Transverse colon (tissue), 4 donors: ENCODE data around the gene KRTAP4-2. TPM values are rescaled to one million over a fixed set of nuclear protein-coding genes. Genes with fewer than 3 reads are reported as not detected.
"Not testable (repeated sequence)": the region's sequence is repeated elsewhere in the genome, so short reads cannot be mapped to it uniquely, and the experiment has no call there.

Experiments used
- DNase-seq: peaks from one replicate; pipeline ENCODE4 v3.0.0-alpha.2; 2019
- H3K27ac ChIP-seq, 4 donors: fragments of 200-600 bp; sonication (generic); 2 replicates each; pipeline ENCODE4 v1.5.1; 2016 to 2018; ENCODE audit warnings: inconsistent platforms in 4 of 4
- H3K27me3 ChIP-seq: fragments of 200-600 bp; sonication (generic); 2 replicates; pipeline ENCODE4 v1.5.1; 2017; ENCODE audit warnings: inconsistent platforms
- H3K36me3 ChIP-seq, 4 donors: fragments of 200-600 bp; sonication (generic); 2 replicates each; pipeline ENCODE4 v1.5.1; 2017 to 2019; ENCODE audit warnings: inconsistent platforms in 4 of 4
- H3K4me1 ChIP-seq, 4 donors: fragments of 200-600 bp; sonication (generic); 2 replicates each; pipeline ENCODE4 v1.5.1; 2017 to 2020; ENCODE audit warnings: inconsistent platforms in 4 of 4
- H3K4me3 ChIP-seq, 4 donors: fragments of 200-600 bp; sonication (generic); 1 replicate in 1 of 4; 2 replicates in 3 of 4; pipeline versions ENCODE4 v1.5.1 to v1.6.1; 2017 to 2019; ENCODE audit warnings: inconsistent platforms in 4 of 4
- H3K9me3 ChIP-seq, 2 donors: fragments of 200-600 bp; sonication (generic); 2 replicates each; pipeline ENCODE4 v1.5.1; 2017 to 2019; ENCODE audit warnings: inconsistent platforms in 2 of 2
- CTCF ChIP-seq, 5 experiments: fragments of 200-600 bp in 3 of 5; fragments of 450-650 bp in 2 of 5; sonication (generic) in 3 of 5; IDR thresholded peaks; 1 replicate in 2 of 5; 2 replicates in 3 of 5; pipeline ENCODE4 v1.5.1; 2016 to 2017; ENCODE audit warnings: antibody characterized with exemption in 5 of 5, inconsistent platforms in 3 of 5, mild to moderate bottlenecking in 2 of 5, moderate library complexity in 1 of 5
- EP300 ChIP-seq: sonication (generic); formaldehyde crosslinking; IDR thresholded peaks from one replicate; pipeline ENCODE4 v1.6.1; 2017; ENCODE audit warnings: antibody characterized with exemption, low read depth
- POLR2A ChIP-seq: fragments of 450-650 bp; IDR thresholded peaks from one replicate; pipeline ENCODE4 v1.6.1; 2016; ENCODE audit warnings: antibody characterized with exemption, mild to moderate bottlenecking, moderate library complexity
- POLR2AphosphoS5 ChIP-seq, 3 donors: sonication (generic); formaldehyde crosslinking; IDR thresholded peaks; one replicate each; pipeline ENCODE4 v1.6.1; 2016; ENCODE audit warnings: antibody characterized with exemption in 3 of 3
- WGBS, 2 donors: methylation state at CpG; one replicate each; pipeline ENCODE4 v1.1.5; 2018; ENCODE audit warnings: low coverage in 1 of 2; 5-methylcytosine and 5-hydroxymethylcytosine counted together
- in situ Hi-C, 4 donors: fragments of 200-750 bp; cut with MboI; loops; one replicate each; pipeline versions ENCODE4 v1.15.0 to v1.15.1; 2017; ENCODE audit warnings: low sequenced_read_pairs in 3 of 4, low pct_ligation_motif_present in 1 of 4, low pct_unique_long_range_greater_than_20kb in 1 of 4
- intact Hi-C: fragments of 100-400 bp; cut with DNase I; formaldehyde crosslinking; loops from one replicate; pipeline ENCODE4 v1.15.1; 2023; ENCODE audit warnings: low total_unique reads
- total RNA-seq, 4 donors: library from RNA; depleted of rRNA; stranded (reverse); fragments of >200 nt; gene quantifications; one replicate each; pipeline ENCODE4 v1.1.0, GENCODE V29; 2016

Gene KRTAP4-2
- total RNA-seq, 4 donors from 2014 or later: not detected

- no peak overlapping the region for H3K4me3 ChIP-seq
- in situ Hi-C loops: no loop called here
- H3K27ac ChIP-seq: no peak overlapping the region
- no peaks in the 10 kb centered on the region for H3K4me1 ChIP-seq
- 87 to 94% methylated on average over 2 of the region's 2 CpGs for WGBS, 2 donors
- DNase-seq: no peak
- no peaks in the 10 kb centered on the region for H3K36me3 ChIP-seq
- TF ChIP-seq POLR2A (no peak), CTCF (IDR thresholded peaks at IDR 0.05) (no peak), POLR2AphosphoS5 (IDR thresholded peaks at IDR 0.05) (no peak), EP300 (no peak)
- H3K9me3 ChIP-seq: peaks cover 9 to 11% of the 10 kb centered on the region in 2 donors
- intact Hi-C loops: no loop called here
- no peaks in the 10 kb centered on the region for H3K27me3 ChIP-seq
Observed at GRCh38 chr17:41145261-41145660, 32.8 kb downstream of the KRTAP4-2 start.

- in situ Hi-C loops: no loop called here
- WGBS, 2 donors: 78 to 89% methylated on average over 1 of the region's 1 CpG
- Histone ChIP-seq H3K36me3 (no peaks in the 10 kb centered on the region), H3K4me3 (no peak overlapping the region), H3K27ac (no peak overlapping the region), H3K4me1 (no peaks in the 10 kb centered on the region), H3K27me3 (no peaks in the 10 kb centered on the region), H3K9me3 (peaks cover 10 to 15% of the 10 kb centered on the region in 2 donors)
- DNase-seq: no peak
- intact Hi-C loops: no loop called here
- no peak for TF ChIP-seq CTCF (IDR thresholded peaks at IDR 0.05)
- TF ChIP-seq POLR2A: no peak
- TF ChIP-seq EP300: no peak
Observed at GRCh38 chr17:41144846-41145245, 33.2 kb downstream of the KRTAP4-2 start.

GRCh38 chr17:41141361-41141760 lies 36.7 kb downstream of the KRTAP4-2 start:
- Histone ChIP-seq H3K4me3 (no peak overlapping the region), H3K4me1 (no peaks in the 10 kb centered on the region), H3K9me3 (peaks cover 10 to 15% of the 10 kb centered on the region in 2 donors), H3K27ac (no peak overlapping the region), H3K36me3 (no peaks in the 10 kb centered on the region), H3K27me3 (peaks cover 7% of the 10 kb centered on the region)
- no peak for DNase-seq
- intact Hi-C loops: no loop called here
- in situ Hi-C loops: no loop called here
- TF ChIP-seq CTCF (IDR thresholded peaks at IDR 0.05) (no peak), EP300 (no peak), POLR2A (no peak), POLR2AphosphoS5 (IDR thresholded peaks at IDR 0.05) (no peak)

GRCh38 chr17:41140360-41141131 lies 37.5 kb downstream of the KRTAP4-2 start, which contains the start of gene KRTAP4-6:
Gene KRTAP4-6 (minus strand): TSS chr17:41140544. CDS start chr17:41140487, 57 bp downstream.
- no peak for TF ChIP-seq EP300
- no peak for TF ChIP-seq POLR2AphosphoS5 (IDR thresholded peaks at IDR 0.05)
- no peak for TF ChIP-seq CTCF (IDR thresholded peaks at IDR 0.05)
- TF ChIP-seq POLR2A: no peak
- Histone ChIP-seq H3K9me3 (peaks cover 10 to 15% of the 10 kb centered on the region in 2 donors), H3K27ac (no peak within 1 kb of the TSS), H3K4me1 (no peaks in the 10 kb centered on the region), H3K4me3 (no peak within 1 kb of the TSS), H3K27me3 (peaks cover 7% of the 10 kb centered on the region), H3K36me3 (no peaks in the 10 kb centered on the region)
- 66 to 77% methylated on average over 3 to 6 of the region's 6 CpGs for WGBS, 2 donors
- no peak for DNase-seq
- intact Hi-C loops: no loop called here
- in situ Hi-C loops: no loop called here

- H3K9me3 ChIP-seq: peaks cover 10 to 15% of the 10 kb centered on the region in 2 donors
- DNase-seq, H3K27me3 ChIP-seq, H3K36me3 ChIP-seq, H3K27ac ChIP-seq, H3K4me3 ChIP-seq, intact Hi-C loops, H3K4me1 ChIP-seq, in situ Hi-C loops: not testable (repeated sequence)
- whole genome bisulfite sequencing, 2 donors: 87 to 95% methylated on average over 4 to 12 of the region's 12 CpGs
Observed at GRCh38 chr17:41139865-41140264, 38.2 kb downstream of the KRTAP4-2 start.
